ENCODE data around the gene PRDM7.
A peak's percentile ranks its signal among the peaks of the same experiment; 100 is the strongest.
"Not testable (repeated sequence)": the region's sequence is repeated elsewhere in the genome, so short reads cannot be mapped to it uniquely, and the experiment has no call there.

Gene PRDM7

DNA sequence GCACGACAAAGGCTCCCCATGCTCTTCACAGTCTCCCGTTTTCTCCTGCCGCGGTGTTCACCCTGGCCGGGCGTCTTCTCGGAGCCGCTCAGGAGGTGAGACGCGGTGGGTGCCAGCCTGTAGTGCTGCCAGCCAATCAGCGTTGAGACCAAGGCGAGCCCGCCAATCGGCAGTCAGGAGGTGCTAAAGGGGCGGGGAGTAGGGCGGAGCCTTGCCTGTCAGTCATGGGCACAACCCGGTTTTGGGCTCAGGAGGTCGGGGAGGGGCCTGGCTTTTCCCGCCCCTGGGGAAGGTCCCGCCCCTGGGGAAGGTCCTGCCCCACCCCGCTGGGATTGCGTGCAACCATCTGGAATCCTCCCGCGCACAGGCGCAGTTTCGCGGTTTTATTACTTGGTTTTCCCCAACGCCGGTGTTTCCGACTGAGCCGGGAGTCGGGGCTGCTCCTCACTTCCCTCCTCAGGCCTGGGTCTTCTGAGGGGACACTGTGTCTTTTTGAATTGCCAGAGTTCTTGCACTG, at the start of gene PRDM7:
PRDM7 (minus strand) TSS at position 92 of the 517 bp plus-strand sequence. CDS start 1,421 bp downstream, outside the sequence.
- no peaks in the 10 kb centered on the region for H3K36me3 ChIP-seq (ENCODE audit: control insufficient read depth, insufficient read depth, low read length, severe bottlenecking)
- peak within 1 kb of the TSS; percentile 64 for H3K9ac ChIP-seq (ENCODE audit: low read length)
- H3K4me3 ChIP-seq (ENCODE audit: low read length): peak within 1 kb of the TSS; percentile 78
- H3K27me3 ChIP-seq (replicated peaks; ENCODE audit: control insufficient read depth, insufficient read depth, low read length): peaks cover 20% of the 10 kb centered on the region
- no peaks in the 10 kb centered on the region for H3K9me3 ChIP-seq (ENCODE audit: control insufficient read depth, low read length)
- peak; percentile 96 for DNase-seq (ENCODE audit: low read depth)
- peaks cover 7% of the 10 kb centered on the region for H3K4me1 ChIP-seq (ENCODE audit: control insufficient read depth, insufficient read depth, low read length)

DNA sequence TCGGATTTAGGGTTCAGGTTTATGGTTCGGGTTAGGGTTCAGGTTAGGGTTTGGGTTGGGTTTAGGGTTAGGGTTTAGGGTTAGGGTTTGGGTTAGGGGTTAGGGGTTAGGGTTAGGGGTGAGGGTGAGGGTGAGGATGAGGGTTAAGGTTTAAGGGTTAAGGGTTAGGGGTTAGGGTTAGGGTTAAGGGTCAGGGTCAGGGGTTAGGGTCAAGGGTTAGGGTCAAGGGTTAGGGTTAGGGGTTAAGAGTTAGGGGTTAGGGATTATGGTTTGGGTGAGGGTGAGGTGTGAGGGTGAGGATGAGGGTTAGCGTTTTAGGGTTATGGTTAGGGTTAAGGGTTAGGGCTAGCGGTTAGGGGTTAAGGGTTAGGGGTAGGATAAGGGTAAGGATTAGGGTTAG, 44.7 kb upstream of the PRDM7 start:
- H3K9ac ChIP-seq (ENCODE audit: low read length); H3K4me1 ChIP-seq (ENCODE audit: control insufficient read depth, insufficient read depth, low read length); H3K36me3 ChIP-seq (ENCODE audit: control insufficient read depth, insufficient read depth, low read length, severe bottlenecking); DNase-seq (ENCODE audit: low read depth); H3K27me3 ChIP-seq (replicated peaks; ENCODE audit: control insufficient read depth, insufficient read depth, low read length); H3K9me3 ChIP-seq (ENCODE audit: control insufficient read depth, low read length); H3K4me3 ChIP-seq (ENCODE audit: low read length): not testable (repeated sequence)

DNA sequence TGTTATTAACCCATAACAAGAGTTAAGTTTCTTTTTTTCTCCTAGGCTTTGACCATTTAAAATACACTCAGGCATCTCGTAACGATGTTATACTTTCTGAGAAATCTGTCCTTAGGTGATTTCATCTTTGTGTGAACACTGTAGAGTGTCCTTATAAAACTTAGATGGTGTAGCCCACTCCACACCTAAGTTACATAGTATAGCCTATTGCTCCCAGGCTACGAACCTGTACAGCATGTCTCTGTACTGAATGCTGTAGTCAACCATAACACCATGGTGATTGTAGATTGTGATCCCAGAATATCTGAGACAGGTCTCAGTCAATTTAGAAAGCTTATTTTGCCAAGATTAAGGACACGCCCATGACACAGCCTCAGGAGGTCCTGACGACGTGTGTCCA, 30.5 kb upstream of the PRDM7 start:
- H3K9ac ChIP-seq (ENCODE audit: low read length); DNase-seq (ENCODE audit: low read depth); H3K4me3 ChIP-seq (ENCODE audit: low read length); H3K9me3 ChIP-seq (ENCODE audit: control insufficient read depth, low read length); H3K27me3 ChIP-seq (replicated peaks; ENCODE audit: control insufficient read depth, insufficient read depth, low read length); H3K36me3 ChIP-seq (ENCODE audit: control insufficient read depth, insufficient read depth, low read length, severe bottlenecking); H3K4me1 ChIP-seq (ENCODE audit: control insufficient read depth, insufficient read depth, low read length): not testable (repeated sequence)

DNA sequence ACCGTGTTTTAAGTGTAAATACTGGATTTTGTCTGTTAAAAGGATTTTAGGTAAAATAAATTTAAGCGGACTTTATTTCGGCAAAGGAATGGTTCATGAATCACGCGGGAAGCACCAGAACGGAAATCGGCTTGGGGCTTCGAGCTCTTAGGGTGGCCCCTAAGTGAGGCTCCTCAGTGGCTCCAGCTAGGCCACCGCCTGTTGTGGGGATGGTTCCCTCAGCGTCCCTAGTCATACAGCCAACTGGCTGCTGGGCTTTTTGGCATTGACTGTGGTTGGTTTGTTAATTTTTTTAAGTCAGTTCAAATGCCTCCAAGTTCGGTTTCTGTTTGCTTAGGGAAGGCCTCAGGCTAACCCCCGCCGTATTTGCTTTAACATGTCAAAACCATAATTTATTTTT, 29.9 kb upstream of the PRDM7 start:
- H3K4me1 ChIP-seq (ENCODE audit: control insufficient read depth, insufficient read depth, low read length); H3K9me3 ChIP-seq (ENCODE audit: control insufficient read depth, low read length); H3K27me3 ChIP-seq (replicated peaks; ENCODE audit: control insufficient read depth, insufficient read depth, low read length); H3K4me3 ChIP-seq (ENCODE audit: low read length); H3K36me3 ChIP-seq (ENCODE audit: control insufficient read depth, insufficient read depth, low read length, severe bottlenecking); DNase-seq (ENCODE audit: low read depth); H3K9ac ChIP-seq (ENCODE audit: low read length): not testable (repeated sequence)

DNA sequence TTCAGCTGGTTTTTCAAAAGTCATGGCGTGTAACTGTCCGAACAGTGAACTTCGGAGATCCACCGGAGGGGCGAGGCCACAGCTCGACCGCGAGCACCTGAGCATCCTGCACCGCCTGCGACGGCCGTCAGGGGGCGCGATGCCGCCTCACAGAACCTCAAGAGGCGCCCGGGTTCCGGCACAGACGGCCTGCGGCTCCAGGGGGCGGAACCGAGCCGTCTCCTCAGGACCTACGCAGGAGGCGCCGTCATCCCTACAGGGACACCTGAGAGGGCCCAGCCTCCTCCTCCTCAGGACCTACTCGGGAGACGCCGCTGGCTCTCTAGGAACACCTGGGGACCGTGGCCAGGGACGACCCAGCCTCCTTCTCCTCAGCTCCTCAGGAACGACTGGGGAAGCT, 29.1 kb upstream of the PRDM7 start:
- H3K27me3 ChIP-seq (replicated peaks; ENCODE audit: control insufficient read depth, insufficient read depth, low read length); DNase-seq (ENCODE audit: low read depth); H3K9me3 ChIP-seq (ENCODE audit: control insufficient read depth, low read length); H3K36me3 ChIP-seq (ENCODE audit: control insufficient read depth, insufficient read depth, low read length, severe bottlenecking); H3K4me1 ChIP-seq (ENCODE audit: control insufficient read depth, insufficient read depth, low read length); H3K4me3 ChIP-seq (ENCODE audit: low read length); H3K9ac ChIP-seq (ENCODE audit: low read length): not testable (repeated sequence)

DNA sequence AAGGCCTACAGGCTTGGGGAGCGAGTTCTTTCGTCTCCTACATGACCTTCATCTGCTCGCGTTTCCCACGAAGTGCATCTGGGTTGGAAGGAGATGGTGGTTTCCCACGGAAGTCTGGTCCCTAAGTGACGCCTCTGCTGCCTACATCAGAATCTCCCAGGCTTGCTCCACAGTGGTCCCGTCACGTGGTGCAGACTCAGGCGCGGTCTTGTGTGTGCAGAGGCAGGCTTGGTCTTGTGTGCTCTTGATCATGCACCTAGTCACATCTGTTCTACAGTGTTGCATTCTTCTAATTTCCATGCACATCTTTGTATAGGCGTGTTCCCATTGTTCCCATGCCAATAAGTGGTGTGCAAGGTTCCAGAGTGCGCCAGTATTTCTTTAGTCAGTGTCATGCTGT, 27.6 kb upstream of the PRDM7 start:
- H3K9me3 ChIP-seq (ENCODE audit: control insufficient read depth, low read length); H3K36me3 ChIP-seq (ENCODE audit: control insufficient read depth, insufficient read depth, low read length, severe bottlenecking); H3K4me1 ChIP-seq (ENCODE audit: control insufficient read depth, insufficient read depth, low read length); H3K9ac ChIP-seq (ENCODE audit: low read length); H3K27me3 ChIP-seq (replicated peaks; ENCODE audit: control insufficient read depth, insufficient read depth, low read length); DNase-seq (ENCODE audit: low read depth); H3K4me3 ChIP-seq (ENCODE audit: low read length): not testable (repeated sequence)

DNA sequence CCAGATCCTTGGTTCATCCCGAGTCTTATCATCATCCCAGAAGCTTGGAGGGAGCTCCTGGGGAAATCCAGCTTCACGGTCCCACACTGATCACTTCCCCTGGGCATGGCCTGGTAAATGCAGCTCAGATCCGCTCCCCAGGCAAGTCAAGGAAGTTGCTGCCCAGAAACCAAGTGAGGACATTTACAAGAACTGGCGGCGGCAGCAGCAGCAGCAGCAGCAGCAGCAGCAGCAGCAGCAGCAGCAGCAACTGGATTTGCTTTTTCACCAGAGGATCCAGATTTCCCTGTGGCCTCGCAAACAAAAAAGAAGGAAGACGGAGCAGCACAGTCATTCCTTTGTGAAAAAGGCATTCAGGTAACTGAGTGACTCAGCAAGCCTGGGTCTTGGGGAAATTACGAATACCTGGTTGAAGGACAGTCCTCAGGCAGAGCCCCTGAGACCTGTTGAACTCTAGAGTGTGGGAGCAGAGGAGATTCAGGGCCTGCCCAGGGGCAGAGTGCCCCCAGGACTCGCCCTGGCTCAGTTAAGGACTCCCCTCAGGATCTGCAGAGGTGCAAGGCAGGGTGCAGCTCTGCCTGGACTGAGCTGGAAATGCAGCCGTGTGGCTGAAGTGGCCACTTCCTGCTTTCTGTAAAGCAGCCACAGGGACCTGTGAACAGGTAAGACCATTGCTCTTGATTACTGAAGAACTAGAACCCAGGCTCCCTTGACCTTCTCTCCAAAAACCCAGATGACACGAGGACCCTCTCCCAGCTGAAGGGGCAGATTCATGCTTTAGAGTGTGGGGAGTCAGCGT, 25.2 kb upstream of the PRDM7 start:
- not testable (repeated sequence) for DNase-seq (ENCODE audit: low read depth); H3K4me3 ChIP-seq (ENCODE audit: low read length); H3K4me1 ChIP-seq (ENCODE audit: control insufficient read depth, insufficient read depth, low read length); H3K27me3 ChIP-seq (replicated peaks; ENCODE audit: control insufficient read depth, insufficient read depth, low read length); H3K9me3 ChIP-seq (ENCODE audit: control insufficient read depth, low read length); H3K36me3 ChIP-seq (ENCODE audit: control insufficient read depth, insufficient read depth, low read length, severe bottlenecking); H3K9ac ChIP-seq (ENCODE audit: low read length)

DNA sequence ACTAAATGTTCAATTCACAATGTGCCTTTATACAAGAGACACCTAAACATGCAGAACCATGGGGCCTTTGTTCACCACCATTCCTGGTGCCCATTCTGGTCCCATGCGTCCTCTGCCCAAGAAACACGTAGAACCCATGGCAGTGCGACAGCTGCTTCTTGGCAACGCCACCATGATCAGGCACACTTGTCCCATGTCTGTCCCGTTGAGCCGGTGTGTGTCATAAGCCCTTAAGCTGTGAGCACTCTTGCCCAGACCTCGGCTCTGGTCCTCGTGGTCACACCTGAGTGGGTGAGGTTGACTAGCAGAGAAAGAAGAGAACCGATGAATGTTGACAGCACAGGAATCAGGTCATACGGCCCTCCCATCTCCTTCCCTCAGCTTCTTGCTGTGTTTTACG, 24.2 kb upstream of the PRDM7 start:
- not testable (repeated sequence) for H3K36me3 ChIP-seq (ENCODE audit: control insufficient read depth, insufficient read depth, low read length, severe bottlenecking); H3K4me3 ChIP-seq (ENCODE audit: low read length); H3K4me1 ChIP-seq (ENCODE audit: control insufficient read depth, insufficient read depth, low read length); H3K9ac ChIP-seq (ENCODE audit: low read length); DNase-seq (ENCODE audit: low read depth); H3K27me3 ChIP-seq (replicated peaks; ENCODE audit: control insufficient read depth, insufficient read depth, low read length); H3K9me3 ChIP-seq (ENCODE audit: control insufficient read depth, low read length)

DNA sequence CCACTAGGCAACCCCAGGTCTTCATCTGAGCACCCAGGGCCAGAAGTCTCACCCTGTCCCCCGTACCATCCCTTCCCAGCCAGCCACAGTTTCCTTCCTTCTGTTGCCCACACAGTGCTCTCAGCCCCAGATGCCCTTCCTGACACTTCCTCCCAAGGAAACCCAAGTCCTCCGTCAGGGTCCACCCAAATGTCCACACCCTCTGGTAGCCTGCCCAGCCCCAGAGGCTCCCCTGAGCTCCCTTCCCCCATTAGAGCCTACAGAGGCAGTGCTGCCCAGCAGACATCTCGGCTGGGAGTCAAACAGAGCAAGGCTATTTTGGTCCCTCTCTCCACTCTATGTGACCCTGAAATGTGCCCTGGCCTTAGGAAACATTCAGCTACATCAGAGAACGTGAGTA, 23.7 kb upstream of the PRDM7 start:
- not testable (repeated sequence) for H3K27me3 ChIP-seq (replicated peaks; ENCODE audit: control insufficient read depth, insufficient read depth, low read length); H3K4me3 ChIP-seq (ENCODE audit: low read length); H3K4me1 ChIP-seq (ENCODE audit: control insufficient read depth, insufficient read depth, low read length); DNase-seq (ENCODE audit: low read depth); H3K9me3 ChIP-seq (ENCODE audit: control insufficient read depth, low read length); H3K36me3 ChIP-seq (ENCODE audit: control insufficient read depth, insufficient read depth, low read length, severe bottlenecking); H3K9ac ChIP-seq (ENCODE audit: low read length)

DNA sequence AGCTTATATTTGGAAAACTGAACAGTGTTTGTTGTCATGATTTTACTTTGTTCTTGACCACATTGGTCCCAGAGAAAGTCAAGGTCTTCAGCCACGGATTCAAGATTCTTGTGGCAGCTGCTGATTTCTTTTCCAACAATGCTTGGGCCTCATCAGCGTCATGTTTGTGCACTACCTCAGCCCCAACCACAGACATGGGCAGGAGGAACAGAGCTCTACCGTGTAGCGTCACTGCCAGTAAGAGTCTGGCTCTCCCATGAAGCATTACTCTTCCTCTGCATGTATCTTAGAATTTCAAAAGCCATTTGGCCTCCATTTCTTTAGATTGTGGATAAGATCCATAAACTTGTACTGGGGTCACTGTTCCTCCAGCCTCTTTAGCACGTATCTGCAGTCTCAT, 23.1 kb upstream of the PRDM7 start:
- H3K9ac ChIP-seq (ENCODE audit: low read length); H3K27me3 ChIP-seq (replicated peaks; ENCODE audit: control insufficient read depth, insufficient read depth, low read length); H3K36me3 ChIP-seq (ENCODE audit: control insufficient read depth, insufficient read depth, low read length, severe bottlenecking); H3K9me3 ChIP-seq (ENCODE audit: control insufficient read depth, low read length); DNase-seq (ENCODE audit: low read depth); H3K4me1 ChIP-seq (ENCODE audit: control insufficient read depth, insufficient read depth, low read length); H3K4me3 ChIP-seq (ENCODE audit: low read length): not testable (repeated sequence)

DNA sequence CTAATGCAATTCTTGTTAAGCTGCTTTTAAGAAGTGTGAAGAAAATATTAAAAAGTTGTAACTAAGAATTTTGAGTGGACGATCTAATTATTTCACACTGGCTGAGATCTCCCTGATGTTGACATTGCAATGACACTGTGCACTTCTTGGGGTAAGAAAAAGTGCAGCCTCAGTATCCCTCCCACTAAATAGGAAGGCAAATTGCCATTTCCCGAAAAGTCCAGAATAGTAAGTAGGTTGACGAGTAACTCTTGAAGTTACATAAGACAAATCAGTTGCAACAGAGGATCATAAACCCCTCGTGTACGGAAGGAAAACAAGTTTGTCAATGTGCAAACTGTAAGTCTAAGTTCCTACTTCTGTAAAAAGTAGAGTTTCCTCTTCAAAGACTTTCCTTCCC, 21.8 kb upstream of the PRDM7 start:
- H3K27me3 ChIP-seq (replicated peaks; ENCODE audit: control insufficient read depth, insufficient read depth, low read length); H3K4me1 ChIP-seq (ENCODE audit: control insufficient read depth, insufficient read depth, low read length); DNase-seq (ENCODE audit: low read depth); H3K9ac ChIP-seq (ENCODE audit: low read length); H3K36me3 ChIP-seq (ENCODE audit: control insufficient read depth, insufficient read depth, low read length, severe bottlenecking); H3K4me3 ChIP-seq (ENCODE audit: low read length); H3K9me3 ChIP-seq (ENCODE audit: control insufficient read depth, low read length): not testable (repeated sequence)
